Keratinocyte (primary cell): Measurements from ENCODE around the gene KCTD1. TPM values are rescaled to one million over a fixed set of nuclear protein-coding genes. Genes with fewer than 3 reads are reported as not detected.
A peak's percentile ranks its signal among the peaks of the same experiment; 100 is the strongest.

Experiments used
- DNase-seq: peaks from one replicate; pipeline ENCODE4 v3.0.0-alpha.2; 2011; ENCODE audit warnings: low read depth, missing footprints, low spot score
- FAIRE-seq: peaks from 2 replicates; lab custom pipeline; 2011; peaks lifted over from hg19 to GRCh38; lab: Jason Lieb, UNC
- H2AFZ ChIP-seq: 2 replicates; pipeline ENCODE4 v1.6.0; 2012; ENCODE audit warnings: low read length, control low read depth, inconsistent platforms; ENCODE audit not compliant: control insufficient read depth
- H3K27ac ChIP-seq: 2 replicates; pipeline ENCODE4 v1.5.1; 2011; ENCODE audit warnings: low read length; ENCODE audit not compliant: control insufficient read depth, insufficient read depth
- H3K27me3 ChIP-seq: 3 replicates; pipeline ENCODE4 v1.6.0; 2011; ENCODE audit warnings: low read length; ENCODE audit not compliant: control insufficient read depth, insufficient read depth; ENCODE audit errors: extremely low read depth
- H3K36me3 ChIP-seq, 2 experiments: 2 replicates in 1 of 2; 3 replicates in 1 of 2; pipeline ENCODE4 v1.5.1; 2011; ENCODE audit warnings: low read length in 2 of 2, mild to moderate bottlenecking in 1 of 2; ENCODE audit not compliant: control insufficient read depth in 2 of 2, insufficient read depth in 2 of 2; ENCODE audit errors: extremely low read depth in 1 of 2
- H3K4me1 ChIP-seq: 3 replicates; pipeline ENCODE4 v1.5.1; 2011; ENCODE audit warnings: low read length; ENCODE audit not compliant: control insufficient read depth, insufficient read depth; ENCODE audit errors: extremely low read depth
- H3K4me2 ChIP-seq: 3 replicates; pipeline ENCODE4 v1.6.0; 2011; ENCODE audit warnings: low read depth, low read length; ENCODE audit not compliant: control insufficient read depth, insufficient read depth; ENCODE audit errors: extremely low read depth
- H3K4me3 ChIP-seq, 3 experiments: fragments of 200-600 bp in 1 of 3; sonication (generic) in 1 of 3; 2 replicates in 2 of 3; 3 replicates in 1 of 3; pipeline ENCODE4 v1.5.1; 2011 to 2016; ENCODE audit warnings: low read length in 3 of 3, mild to moderate bottlenecking in 3 of 3, control low read depth in 2 of 3, inconsistent platforms in 1 of 3, low read depth in 1 of 3, mixed read lengths in 1 of 3, mixed run types in 1 of 3, moderate library complexity in 1 of 3; ENCODE audit not compliant: control insufficient read depth in 2 of 3, insufficient read depth in 2 of 3; ENCODE audit errors: extremely low read depth in 1 of 3
- H3K79me2 ChIP-seq: 2 replicates; pipeline ENCODE4 v1.6.0; 2012; ENCODE audit warnings: low read length; ENCODE audit not compliant: control insufficient read depth, insufficient read depth
- H3K9ac ChIP-seq: 3 replicates; pipeline ENCODE4 v1.6.0; 2011; ENCODE audit warnings: low read length; ENCODE audit not compliant: control insufficient read depth, insufficient read depth; ENCODE audit errors: extremely low read depth
- H3K9me1 ChIP-seq: 3 replicates; pipeline ENCODE4 v1.6.0; 2011; ENCODE audit warnings: low read length; ENCODE audit not compliant: control insufficient read depth, insufficient read depth; ENCODE audit errors: extremely low read depth
- H3K9me3 ChIP-seq: 2 replicates; pipeline ENCODE4 v1.5.1; 2012; ENCODE audit warnings: low read depth, low read length; ENCODE audit not compliant: control insufficient read depth
- H4K20me1 ChIP-seq: 3 replicates; pipeline ENCODE4 v1.6.0; 2011; ENCODE audit warnings: low read length; ENCODE audit not compliant: control insufficient read depth, insufficient read depth; ENCODE audit errors: extremely low read depth
- EZH2 ChIP-seq: IDR thresholded peaks from one replicate; pipeline ENCODE4 v1.6.1; 2012; ENCODE audit warnings: inconsistent platforms, mild to moderate bottlenecking, low read length, moderate library complexity
- dilution Hi-C: fragments of 300-500 bp; cut with MboI; formaldehyde crosslinking; loops from one replicate; pipeline ENCODE4 v1.7.0; 2020; ENCODE audit warnings: low sequenced_read_pairs; ENCODE audit not compliant: extremely low pct_ligation_motif_present
- polyA plus RNA-seq, 5 experiments: library from polyadenylated mRNA; depleted of rRNA in 3 of 5; stranded (reverse) in 3 of 5; stranded (forward) in 1 of 5; unstranded in 1 of 5; fragments of >200 nt; gene quantifications; 1 replicate in 1 of 5; 2 replicates in 3 of 5; 3 replicates in 1 of 5; pipeline versions ENCODE4 v1.2.1 to v1.2.3, GENCODE V29; 2011 to 2012; ENCODE audit warnings: missing spikeins in 2 of 5, low read depth in 1 of 5, low replicate concordance in 1 of 5
- TF ChIP-seq, protein P1 (sequence below), 3 experiments: IDR thresholded peaks in 1 of 3; conservative IDR thresholded peaks in 1 of 3; optimal IDR thresholded peaks in 1 of 3; 2 replicates in 2 of 3; 3 replicates in 1 of 3; pipeline versions ENCODE3 to v1.5.1; 2011; ENCODE audit warnings: low read length in 3 of 3, mild to moderate bottlenecking in 3 of 3, moderate library complexity in 2 of 3, control low read depth in 1 of 3, inconsistent platforms in 1 of 3; ENCODE audit not compliant: insufficient read depth in 2 of 3; ENCODE audit errors: extremely low read depth in 1 of 3

The KCTD1 gene
- polyA plus RNA-seq, 1 donor (not counting 4 experiments of a cell fraction or from before 2014, with no cell fraction given) = 32.1 TPM

DNA sequence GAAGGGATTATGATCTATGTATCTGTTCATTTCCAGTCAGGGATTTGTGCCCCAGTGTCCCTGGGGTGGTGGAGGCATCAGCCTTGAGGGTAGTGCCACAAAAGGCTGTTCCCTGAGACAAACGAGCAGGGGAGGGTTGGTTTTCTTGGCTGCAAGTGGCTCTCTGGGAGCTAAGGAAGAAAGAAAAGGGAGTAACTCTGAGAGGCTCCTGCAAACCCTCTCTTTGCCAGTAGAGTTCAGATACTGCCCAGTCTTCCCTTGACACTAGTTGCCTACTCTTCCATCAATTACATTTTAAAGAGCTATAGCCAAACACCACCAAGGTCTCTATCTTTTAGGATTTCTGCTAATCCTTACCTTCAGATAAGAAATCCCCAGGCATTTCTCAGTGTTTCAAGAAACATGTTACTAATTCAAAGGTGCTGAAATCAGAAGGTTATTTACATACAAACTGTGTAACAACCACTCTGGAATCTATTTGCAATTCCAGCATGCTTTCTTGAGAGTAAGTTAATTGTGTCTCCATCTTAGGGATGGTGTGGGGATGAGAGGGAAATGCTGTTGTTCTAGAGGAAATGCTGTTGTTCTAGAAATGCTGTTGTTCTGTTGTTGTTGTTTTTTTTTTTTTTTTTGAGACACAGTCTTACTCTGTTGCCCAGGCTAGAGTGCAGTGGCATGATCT, 18.7 kb upstream of the KCTD1 start:
- Histone ChIP-seq H3K4me2 (no peak overlapping the region), H3K79me2 (no peaks in the 10 kb centered on the region), H2AFZ (no peak overlapping the region), H3K27me3 (no peaks in the 10 kb centered on the region), H3K27ac (no peak overlapping the region), H3K9me1 (no peaks in the 10 kb centered on the region), H3K9me3 (no peaks in the 10 kb centered on the region), H3K36me3 (no peaks in the 10 kb centered on the region), H3K4me1 (no peaks in the 10 kb centered on the region), H3K4me3 (no peak overlapping the region), H3K9ac (no peak overlapping the region), H4K20me1 (no peaks in the 10 kb centered on the region)
- DNase-seq (no peak), FAIRE-seq (peak; percentile 43)
- dilution Hi-C loops = no loop called here
- TF ChIP-seq, protein P1, sequence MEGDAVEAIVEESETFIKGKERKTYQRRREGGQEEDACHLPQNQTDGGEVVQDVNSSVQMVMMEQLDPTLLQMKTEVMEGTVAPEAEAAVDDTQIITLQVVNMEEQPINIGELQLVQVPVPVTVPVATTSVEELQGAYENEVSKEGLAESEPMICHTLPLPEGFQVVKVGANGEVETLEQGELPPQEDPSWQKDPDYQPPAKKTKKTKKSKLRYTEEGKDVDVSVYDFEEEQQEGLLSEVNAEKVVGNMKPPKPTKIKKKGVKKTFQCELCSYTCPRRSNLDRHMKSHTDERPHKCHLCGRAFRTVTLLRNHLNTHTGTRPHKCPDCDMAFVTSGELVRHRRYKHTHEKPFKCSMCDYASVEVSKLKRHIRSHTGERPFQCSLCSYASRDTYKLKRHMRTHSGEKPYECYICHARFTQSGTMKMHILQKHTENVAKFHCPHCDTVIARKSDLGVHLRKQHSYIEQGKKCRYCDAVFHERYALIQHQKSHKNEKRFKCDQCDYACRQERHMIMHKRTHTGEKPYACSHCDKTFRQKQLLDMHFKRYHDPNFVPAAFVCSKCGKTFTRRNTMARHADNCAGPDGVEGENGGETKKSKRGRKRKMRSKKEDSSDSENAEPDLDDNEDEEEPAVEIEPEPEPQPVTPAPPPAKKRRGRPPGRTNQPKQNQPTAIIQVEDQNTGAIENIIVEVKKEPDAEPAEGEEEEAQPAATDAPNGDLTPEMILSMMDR (optimal IDR thresholded peaks at IDR 0.05 in 1 of 3, IDR thresholded peaks at IDR 0.05 in 1 of 3, conservative IDR thresholded peaks at IDR 0.05 in 1 of 3; ENCODE audit: extremely low read depth in 1 of 3, insufficient read depth in 2 of 3, low read length in 3 of 3) = peak in 1 of 3 experiments; percentile 21
- no peak for TF ChIP-seq EZH2

DNA sequence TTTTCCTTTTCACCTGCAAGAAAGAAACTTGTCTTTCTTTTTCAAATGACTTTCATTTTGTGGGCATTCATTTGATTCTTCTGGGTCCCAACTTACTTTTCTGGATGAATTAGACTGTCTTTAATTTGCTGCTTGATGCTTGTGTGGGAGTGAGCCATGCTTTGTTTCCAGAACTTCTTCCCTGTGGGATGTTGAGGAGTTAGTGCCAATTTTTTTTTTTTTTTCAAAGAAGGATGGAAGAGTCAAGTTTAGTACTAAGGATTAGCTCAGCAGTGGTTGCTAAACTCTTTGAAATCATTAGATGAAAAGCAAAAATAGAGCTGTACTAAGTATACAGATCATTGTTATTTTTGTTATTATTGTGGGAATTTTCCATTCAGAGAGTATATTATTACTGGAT, 17.2 kb upstream of the KCTD1 start:
- DNase-seq (no peak), FAIRE-seq (no peak)
- no peaks in the 10 kb centered on the region for H4K20me1 ChIP-seq
- H3K4me3 ChIP-seq = no peak overlapping the region
- no peak overlapping the region for H2AFZ ChIP-seq
- no peaks in the 10 kb centered on the region for H3K4me1 ChIP-seq
- no peaks in the 10 kb centered on the region for H3K36me3 ChIP-seq
- dilution Hi-C loops = no loop called here
- no peaks in the 10 kb centered on the region for H3K27me3 ChIP-seq
- no peak overlapping the region for H3K27ac ChIP-seq
- H3K4me2 ChIP-seq = no peak overlapping the region
- no peaks in the 10 kb centered on the region for H3K79me2 ChIP-seq
- H3K9me1 ChIP-seq = no peaks in the 10 kb centered on the region
- TF ChIP-seq, protein P1 (optimal IDR thresholded peaks at IDR 0.05 in 1 of 3, IDR thresholded peaks at IDR 0.05 in 1 of 3, conservative IDR thresholded peaks at IDR 0.05 in 1 of 3; ENCODE audit: extremely low read depth in 1 of 3, insufficient read depth in 2 of 3, low read length in 3 of 3) = no peak
- TF ChIP-seq EZH2 = no peak
- no peak overlapping the region for H3K9ac ChIP-seq
- H3K9me3 ChIP-seq = no peaks in the 10 kb centered on the region
